PC-9 (cell line): ENCODE results near the gene FILIP1L. TPM values are rescaled to one million over a fixed set of nuclear protein-coding genes. Genes with fewer than 3 reads are reported as not detected.

Source experiments
- BruUV-seq: library from RNA; stranded (reverse); fragments of 400-500 nt; replicated peaks from 2 replicates; lab custom pipeline; 2021; lab: Mats Ljungman, UMichigan
- CTCF ChIA-PET: fragments of 300-600 bp; sonication (Branson Sonifier 250); formaldehyde crosslinking; loops from one replicate; lab custom pipeline; 2022; ENCODE audit warnings: antibody characterized with exemption; lab: Charles Lee
- POLR2A ChIA-PET: fragments of 300-600 bp; sonication (Branson Sonifier 250); formaldehyde crosslinking; loops from one replicate; lab custom pipeline; 2022; ENCODE audit warnings: antibody characterized with exemption; ENCODE audit not compliant: unreplicated experiment; lab: Charles Lee
- DNase-seq, 2 experiments: peaks; one replicate each; pipeline versions ENCODE4 v3.0.0 to v3.0.0-alpha.2; 2015 to 2022; ENCODE audit warnings: mixed read lengths in 1 of 2
- H2AFZ ChIP-seq: fragments of 200-600 bp; sonication (generic); 2 replicates; pipeline ENCODE4 v1.8.1; 2017; ENCODE audit warnings: antibody characterized with exemption
- H3F3A ChIP-seq: fragments of 200-600 bp; sonication (generic); 2 replicates; pipeline ENCODE4 v1.8.1; 2017; ENCODE audit warnings: antibody characterized with exemption, mild to moderate bottlenecking, low read depth; ENCODE audit not compliant: insufficient read depth
- H3K27ac ChIP-seq: fragments of 200-600 bp; sonication (generic); 2 replicates; pipeline ENCODE4 v1.6.1; 2016; ENCODE audit warnings: mixed run types
- H3K27me3 ChIP-seq: fragments of 200-600 bp; sonication (generic); 2 replicates; pipeline ENCODE4 v1.6.1; 2016; ENCODE audit warnings: low read depth, mixed run types; ENCODE audit not compliant: insufficient read depth
- H3K36me3 ChIP-seq: fragments of 200-600 bp; sonication (generic); 2 replicates; pipeline ENCODE4 v1.6.1; 2016; ENCODE audit warnings: low read depth, mixed run types
- H3K4me1 ChIP-seq: fragments of 200-600 bp; sonication (generic); replicated peaks from 2 replicates; pipeline ENCODE4 v1.6.1; 2016; ENCODE audit warnings: mixed run types; ENCODE audit not compliant: insufficient read depth
- H3K4me2 ChIP-seq: fragments of 200-600 bp; sonication (generic); 2 replicates; pipeline ENCODE4 v1.6.1; 2017; ENCODE audit warnings: mixed run types
- H3K4me3 ChIP-seq: fragments of 200-600 bp; sonication (generic); 2 replicates; pipeline ENCODE4 v1.6.1; 2016; ENCODE audit warnings: mixed run types
- H3K79me2 ChIP-seq: fragments of 200-600 bp; sonication (generic); 2 replicates; pipeline ENCODE4 v1.6.1; 2017; ENCODE audit warnings: low read depth, mixed run types
- H3K9me2 ChIP-seq: fragments of 200-600 bp; sonication (generic); 2 replicates; pipeline ENCODE4 v1.8.1; 2017; ENCODE audit warnings: mild to moderate bottlenecking; ENCODE audit not compliant: insufficient read depth
- H3K9me3 ChIP-seq: fragments of 200-600 bp; sonication (generic); 2 replicates; pipeline ENCODE4 v1.8.1; 2016; ENCODE audit warnings: low read depth; ENCODE audit not compliant: insufficient read depth
- H4K20me1 ChIP-seq: fragments of 200-600 bp; sonication (generic); 2 replicates; pipeline ENCODE4 v1.8.1; 2017; ENCODE audit not compliant: insufficient read depth
- CTCF ChIP-seq: fragments of 200-600 bp; sonication (generic); conservative IDR thresholded peaks from 2 replicates; pipeline ENCODE4 v1.6.1; 2017; ENCODE audit warnings: mixed run types, antibody characterized with exemption, mild to moderate bottlenecking, moderate library complexity
- EZH2 ChIP-seq: fragments of 200-600 bp; sonication (generic); IDR thresholded peaks from 2 replicates; pipeline ENCODE4 v1.8.0; 2017; ENCODE audit warnings: antibody characterized with exemption, low read depth
- intact Hi-C: fragments of 100-400 bp; cut with micrococcal nuclease; formaldehyde crosslinking; loops from one replicate; pipeline ENCODE4 v1.10.0; 2022; ENCODE audit not compliant: unreplicated experiment
- total RNA-seq: library from RNA; stranded (reverse); gene quantifications from 2 replicates; pipeline ENCODE4 v1.2.3, GENCODE V29; 2021

The FILIP1L gene
- total RNA-seq, 1 experiment from 2014 or later, result 16.8 TPM

DNA sequence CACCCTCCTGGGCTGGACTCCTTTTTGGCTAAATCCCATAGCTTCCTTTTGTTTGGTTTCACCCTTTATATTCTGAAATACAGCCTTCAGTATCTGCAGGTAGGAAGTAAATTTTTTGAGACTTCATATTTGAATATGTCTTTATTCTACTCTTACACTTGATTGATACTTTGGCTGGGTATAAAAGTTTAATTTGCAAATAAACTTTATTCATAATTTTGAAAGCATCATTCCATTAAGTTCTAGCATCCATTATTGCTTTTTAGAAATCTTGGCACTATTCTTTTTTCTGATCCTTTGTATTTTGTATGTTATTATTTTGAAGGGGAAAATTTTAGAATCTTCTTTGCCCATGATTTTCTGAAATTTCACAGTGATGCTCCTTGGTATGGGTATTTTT lies 41.3 kb upstream of the FILIP1L start:
- CTCF ChIA-PET, result no interaction called here
- no TSS peak for BruUV-seq

DNA sequence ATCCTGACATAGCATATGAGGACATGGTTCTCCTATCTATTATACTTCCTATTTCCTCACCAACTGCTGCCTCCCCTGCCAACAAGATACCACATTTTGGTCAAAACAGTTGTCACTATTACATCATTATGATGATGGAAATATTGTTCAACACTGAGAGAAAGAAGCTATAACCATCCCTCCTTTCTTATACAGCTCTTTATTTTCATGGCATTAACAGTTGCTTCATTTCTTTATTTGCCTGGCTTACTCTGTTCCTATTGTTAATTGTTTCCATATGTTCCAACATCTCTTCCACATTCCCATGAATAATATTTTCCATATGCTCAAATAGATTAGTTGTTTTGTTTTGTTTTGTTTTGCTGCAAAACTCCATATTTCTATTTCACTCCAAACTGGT lies 40.8 kb upstream of the FILIP1L start:
- no peaks in the 10 kb centered on the region for H3K9me2 ChIP-seq
- CTCF ChIA-PET, result no interaction called here
- no peak for TF ChIP-seq EZH2
- TF ChIP-seq CTCF, result no peak
- no peaks in the 10 kb centered on the region for H3K79me2 ChIP-seq
- H3K9me3 ChIP-seq, result peaks cover 21% of the 10 kb centered on the region
- no peak for DNase-seq
- H2AFZ ChIP-seq, result no peak overlapping the region
- H3K27me3 ChIP-seq, result no peaks in the 10 kb centered on the region
- no peaks in the 10 kb centered on the region for H4K20me1 ChIP-seq
- no TSS peak for BruUV-seq
- intact Hi-C loops, result no loop called here
- peaks cover 26% of the 10 kb centered on the region for H3K4me1 ChIP-seq
- peaks cover 17% of the 10 kb centered on the region for H3F3A ChIP-seq
- H3K4me3 ChIP-seq, result no peak overlapping the region
- H3K27ac ChIP-seq, result no peak overlapping the region
- POLR2A ChIA-PET, result interaction anchor here (0.6 to 0.7 kb wide), 2 partner anchors 55 to 1272 kb away, joined by 3 to 6 read pairs; no protein-coding TSS in a partner anchor
- no peak overlapping the region for H3K4me2 ChIP-seq
- peaks cover 11% of the 10 kb centered on the region for H3K36me3 ChIP-seq

More for the DNA sequence above, 41.3 kb upstream of the FILIP1L start:
- Histone ChIP-seq H3K4me2 (no peak overlapping the region), H3K4me1 (peaks cover 30% of the 10 kb centered on the region), H3K27me3 (no peaks in the 10 kb centered on the region), H3K79me2 (no peaks in the 10 kb centered on the region), H3K4me3 (no peak overlapping the region), H3K27ac (no peak overlapping the region), H3F3A (peaks cover 22% of the 10 kb centered on the region), H3K36me3 (peaks cover 15% of the 10 kb centered on the region), H3K9me2 (no peaks in the 10 kb centered on the region), H3K9me3 (peaks cover 21% of the 10 kb centered on the region), H2AFZ (no peak overlapping the region), H4K20me1 (no peaks in the 10 kb centered on the region)
- TF ChIP-seq EZH2, result no peak
- TF ChIP-seq CTCF, result no peak
- DNase-seq, result no peak
- POLR2A ChIA-PET, result interaction anchor here (0.6 kb wide), 1 partner anchor 55 kb away, joined by 3 read pairs; no protein-coding TSS in a partner anchor
- intact Hi-C loops, result no loop called here

DNA sequence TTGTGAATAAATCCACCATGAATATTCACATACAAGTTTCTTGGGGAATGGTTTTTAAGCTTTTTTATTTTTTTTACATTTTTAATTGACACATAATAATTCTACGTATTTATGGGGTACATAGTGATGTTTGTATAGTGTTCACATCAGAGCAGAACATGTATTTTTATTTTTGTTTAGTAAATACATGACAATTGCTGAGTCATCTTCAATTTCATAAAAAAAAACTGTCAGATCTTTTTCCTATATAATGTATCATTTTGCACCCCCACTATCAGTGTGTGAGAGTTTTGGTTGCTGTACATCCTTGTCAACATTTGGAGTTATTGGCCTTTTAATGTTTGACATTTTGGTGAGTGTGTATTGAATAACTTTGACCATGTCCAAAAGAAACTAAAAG lies 39.9 kb upstream of the FILIP1L start:
- BruUV-seq, result no TSS peak
- Histone ChIP-seq H3K27me3 (no peaks in the 10 kb centered on the region), H3K4me1 (peaks cover 16% of the 10 kb centered on the region), H3K9me3 (peaks cover 21% of the 10 kb centered on the region), H3K9me2 (no peaks in the 10 kb centered on the region), H2AFZ (no peak overlapping the region), H3K4me3 (no peak overlapping the region), H3K79me2 (no peaks in the 10 kb centered on the region), H3K27ac (no peak overlapping the region), H4K20me1 (no peaks in the 10 kb centered on the region), H3F3A (peaks cover 8% of the 10 kb centered on the region), H3K36me3 (peaks cover 9% of the 10 kb centered on the region), H3K4me2 (no peak overlapping the region)
- TF ChIP-seq EZH2, result no peak
- no peak for TF ChIP-seq CTCF
- POLR2A ChIA-PET, result no interaction called here
- no peak for DNase-seq
- intact Hi-C loops, result no loop called here
- CTCF ChIA-PET, result no interaction called here
